ENCODE results near the gene NKIRAS2. TPM values are rescaled to one million over a fixed set of nuclear protein-coding genes. Genes with fewer than 3 reads are reported as not detected.

The NKIRAS2 gene
- total and polyA plus RNA-seq, 7 experiments from 2014 or later: 14.3 to 30.5 (median 22.0) TPM

- H3K36me3 Mint-ChIP-seq: peaks cover 9 to 50% (median 24%) of the 10 kb centered on the region in 5 donors
- peaks cover 25 to 90% (median 25%) of the 10 kb centered on the region in 3 experiments for H3K36me3 ChIP-seq (ENCODE audit: control insufficient read depth in 2 of 3, insufficient read depth in 3 of 3, low read length in 3 of 3)
- peaks cover 0 to 1% (median 0%) of the 10 kb centered on the region in 11 donors for H3K9me3 Mint-ChIP-seq
- H3K27me3 ChIP-seq (ENCODE audit: control insufficient read depth in 2 of 2, insufficient read depth in 2 of 2, low read length in 2 of 2): no peaks in the 10 kb centered on the region
- ChIA-PET POLR2A (interaction anchor here (1.2 to 1.5 kb wide), 2 partner anchors 14 to 35 kb away, joined by 3 read pairs; partner anchors contain the start of gene DNAJC7), CTCF (no interaction called here)
- no peak for ATAC-seq
- H3K4me3 Mint-ChIP-seq: no peak overlapping the region
- H3K4me3 ChIP-seq (ENCODE audit: low read length): no peak overlapping the region
- H3K27me3 Mint-ChIP-seq: no peaks in the 10 kb centered on the region
- H3K27ac ChIP-seq (ENCODE audit: low read depth, low read length): no peak overlapping the region
- intact Hi-C loops (cut with micrococcal nuclease): no loop called here
- no peaks in the 10 kb centered on the region for H3K9me3 ChIP-seq (ENCODE audit: control insufficient read depth in 2 of 3, low read length in 3 of 3)
- no peaks in the 10 kb centered on the region for H3K4me1 ChIP-seq (ENCODE audit: control insufficient read depth in 2 of 2, insufficient read depth in 2 of 2, low read length in 2 of 2)
- peak overlapping the region in 2 of 9 donors; percentile 51 to 81 for H3K27ac Mint-ChIP-seq
- peaks cover 0 to 4% (median 0%) of the 10 kb centered on the region in 7 donors for H3K4me1 Mint-ChIP-seq
- DNase-seq: no peak
Measured at GRCh38 chr17:41982026-41982760, 37.7 kb upstream of the NKIRAS2 start.

DNA sequence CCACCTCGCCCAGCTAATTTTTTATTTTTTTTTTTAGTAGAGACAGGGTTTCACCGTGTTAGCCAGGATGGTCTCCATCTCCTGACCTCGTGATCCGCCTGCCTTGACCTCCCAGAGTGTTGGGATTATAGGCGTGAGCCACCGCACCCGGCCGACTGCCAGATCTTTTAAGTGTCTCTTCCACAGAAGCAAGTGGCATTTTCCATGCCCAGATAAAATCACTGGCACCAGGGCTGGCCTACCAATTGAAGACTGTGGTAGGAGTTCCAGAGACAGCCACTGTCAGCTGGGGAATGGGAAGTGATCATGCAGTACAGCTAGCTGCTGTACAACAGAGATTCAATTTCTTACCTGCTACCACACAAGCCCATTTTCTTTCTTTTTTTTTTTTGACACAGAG, 35.4 kb upstream of the NKIRAS2 start:
- H3K4me1 ChIP-seq (ENCODE audit: control insufficient read depth in 2 of 2, insufficient read depth in 2 of 2, low read length in 2 of 2): no peaks in the 10 kb centered on the region
- H3K36me3 ChIP-seq (ENCODE audit: control insufficient read depth in 2 of 3, insufficient read depth in 3 of 3, low read length in 3 of 3): peaks cover 23 to 95% (median 40%) of the 10 kb centered on the region in 3 experiments
- peaks cover 0 to 4% (median 0%) of the 10 kb centered on the region in 7 donors for H3K4me1 Mint-ChIP-seq
- H3K27me3 ChIP-seq (ENCODE audit: control insufficient read depth in 2 of 2, insufficient read depth in 2 of 2, low read length in 2 of 2): no peaks in the 10 kb centered on the region
- H3K27me3 Mint-ChIP-seq: no peaks in the 10 kb centered on the region
- peaks cover 9 to 54% (median 33%) of the 10 kb centered on the region in 5 donors for H3K36me3 Mint-ChIP-seq
- no peaks in the 10 kb centered on the region for H3K9me3 Mint-ChIP-seq
- H3K4me3 ChIP-seq (ENCODE audit: low read length): no peak overlapping the region
- H3K27ac ChIP-seq (ENCODE audit: low read depth, low read length): no peak overlapping the region
- DNase-seq: no peak
- H3K27ac Mint-ChIP-seq: no peak overlapping the region
- H3K9me3 ChIP-seq (ENCODE audit: control insufficient read depth in 2 of 3, low read length in 3 of 3): no peaks in the 10 kb centered on the region
- POLR2A ChIA-PET: no interaction called here
- no peak overlapping the region for H3K4me3 Mint-ChIP-seq
- intact Hi-C loops (cut with micrococcal nuclease): no loop called here
- ATAC-seq: no peak
- CTCF ChIA-PET: interaction anchor here (0.6 to 0.9 kb wide), 2 partner anchors 9 to 18 kb away, joined by 3 read pairs; partner anchors contain the start of gene CNP

DNA sequence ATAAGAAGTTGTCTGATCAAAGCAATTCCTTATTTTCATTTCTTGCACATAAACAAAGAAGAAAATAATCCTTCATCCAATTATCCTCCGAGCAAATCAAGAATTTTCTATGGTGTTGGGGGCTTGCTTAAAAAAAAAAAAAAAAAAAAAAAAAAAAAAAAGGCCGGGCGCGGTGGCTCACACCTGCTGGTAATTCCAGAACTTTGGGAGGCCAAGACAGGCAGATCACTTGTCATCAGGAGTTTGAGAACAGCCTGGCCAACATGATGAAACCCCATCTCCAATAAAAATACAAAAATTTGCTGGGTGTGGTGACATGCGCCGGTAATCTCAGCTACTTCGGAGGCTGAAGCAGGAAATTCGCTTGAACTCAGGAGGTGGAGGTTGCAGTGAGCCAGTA, 34.0 kb upstream of the NKIRAS2 start:
- no peaks in the 10 kb centered on the region for H3K4me1 ChIP-seq (ENCODE audit: control insufficient read depth in 2 of 2, insufficient read depth in 2 of 2, low read length in 2 of 2)
- no peaks in the 10 kb centered on the region for H3K9me3 Mint-ChIP-seq
- no peak overlapping the region for H3K27ac ChIP-seq (ENCODE audit: low read depth, low read length)
- ATAC-seq: no peak
- H3K27ac Mint-ChIP-seq: peak overlapping the region in 2 of 9 donors; percentile 7 to 22
- intact Hi-C loops (cut with micrococcal nuclease): no loop called here
- CTCF ChIA-PET: interaction anchor here (1.0 to 1.6 kb wide), 2 partner anchors 20 to 23 kb away, joined by 3 read pairs; no protein-coding TSS in a partner anchor
- no peaks in the 10 kb centered on the region for H3K9me3 ChIP-seq (ENCODE audit: control insufficient read depth in 2 of 3, low read length in 3 of 3)
- POLR2A ChIA-PET: interaction anchor here (0.5 kb wide), 1 partner anchor 29 kb away, joined by 4 read pairs; no protein-coding TSS in a partner anchor
- no peaks in the 10 kb centered on the region for H3K27me3 ChIP-seq (ENCODE audit: control insufficient read depth in 2 of 2, insufficient read depth in 2 of 2, low read length in 2 of 2)
- no peak for DNase-seq
- H3K4me3 ChIP-seq (ENCODE audit: low read length): no peak overlapping the region
- H3K36me3 Mint-ChIP-seq: peaks cover 9 to 55% (median 26%) of the 10 kb centered on the region in 5 donors
- no peak overlapping the region for H3K4me3 Mint-ChIP-seq
- H3K27me3 Mint-ChIP-seq: no peaks in the 10 kb centered on the region
- peaks cover 27 to 98% (median 43%) of the 10 kb centered on the region in 3 experiments for H3K36me3 ChIP-seq (ENCODE audit: control insufficient read depth in 2 of 3, insufficient read depth in 3 of 3, low read length in 3 of 3)
- peaks cover 0 to 4% (median 0%) of the 10 kb centered on the region in 7 donors for H3K4me1 Mint-ChIP-seq

- H3K27ac Mint-ChIP-seq: peak overlapping the region in 3 of 9 donors; percentile 19 to 26 (median 22)
- intact Hi-C loops (cut with micrococcal nuclease): no loop called here
- CTCF ChIA-PET: interaction anchor here (0.6 to 1.6 kb wide), 2 partner anchors 10 to 21 kb away, joined by 3 to 4 read pairs; no protein-coding TSS in a partner anchor
Measured at GRCh38 chr17:41986634-41987033, 33.3 kb upstream of the NKIRAS2 start.

GRCh38 chr17:41987642-41988041, 32.2 kb upstream of the NKIRAS2 start:
- CTCF ChIA-PET: no interaction called here
- Histone ChIP-seq H3K36me3 (ENCODE audit: control insufficient read depth in 2 of 3, insufficient read depth in 3 of 3, low read length in 3 of 3) (peaks cover 26 to 95% (median 35%) of the 10 kb centered on the region in 3 experiments), H3K27me3 (ENCODE audit: control insufficient read depth in 2 of 2, insufficient read depth in 2 of 2, low read length in 2 of 2) (no peaks in the 10 kb centered on the region), H3K9me3 (ENCODE audit: control insufficient read depth in 2 of 3, low read length in 3 of 3) (no peaks in the 10 kb centered on the region), H3K27ac (ENCODE audit: low read depth, low read length) (no peak overlapping the region), H3K4me1 (ENCODE audit: control insufficient read depth in 2 of 2, insufficient read depth in 2 of 2, low read length in 2 of 2) (no peaks in the 10 kb centered on the region), H3K4me3 (ENCODE audit: low read length) (no peak overlapping the region)
- POLR2A ChIA-PET: no interaction called here
- intact Hi-C loops (cut with micrococcal nuclease): no loop called here
- ATAC-seq: no peak
- H3K4me1 Mint-ChIP-seq: peaks cover 0 to 7% (median 0%) of the 10 kb centered on the region in 7 donors
- peaks cover 7 to 55% (median 18%) of the 10 kb centered on the region in 5 donors for H3K36me3 Mint-ChIP-seq
- no peak for DNase-seq
- H3K27me3 Mint-ChIP-seq: no peaks in the 10 kb centered on the region
- H3K9me3 Mint-ChIP-seq: no peaks in the 10 kb centered on the region
- H3K27ac Mint-ChIP-seq: peak overlapping the region in 1 of 9 donors; percentile 26
- H3K4me3 Mint-ChIP-seq: no peak overlapping the region

More at GRCh38 chr17:41986634-41987033, 33.3 kb upstream of the NKIRAS2 start:
- no peaks in the 10 kb centered on the region for H3K4me1 ChIP-seq (ENCODE audit: control insufficient read depth in 2 of 2, insufficient read depth in 2 of 2, low read length in 2 of 2)
- H3K36me3 ChIP-seq (ENCODE audit: control insufficient read depth in 2 of 3, insufficient read depth in 3 of 3, low read length in 3 of 3): peaks cover 34 to 95% (median 43%) of the 10 kb centered on the region in 3 experiments
- Mint-ChIP-seq H3K9me3 (no peaks in the 10 kb centered on the region), H3K4me1 (peaks cover 0 to 7% (median 0%) of the 10 kb centered on the region in 7 donors), H3K36me3 (peaks cover 10 to 59% (median 25%) of the 10 kb centered on the region in 5 donors), H3K4me3 (no peak overlapping the region), H3K27me3 (no peaks in the 10 kb centered on the region)
- ATAC-seq: no peak
- POLR2A ChIA-PET: no interaction called here
- no peaks in the 10 kb centered on the region for H3K27me3 ChIP-seq (ENCODE audit: control insufficient read depth in 2 of 2, insufficient read depth in 2 of 2, low read length in 2 of 2)
- H3K27ac ChIP-seq (ENCODE audit: low read depth, low read length): no peak overlapping the region
- DNase-seq: no peak
- no peak overlapping the region for H3K4me3 ChIP-seq (ENCODE audit: low read length)
- no peaks in the 10 kb centered on the region for H3K9me3 ChIP-seq (ENCODE audit: control insufficient read depth in 2 of 3, low read length in 3 of 3)

- Mint-ChIP-seq H3K9me3 (no peaks in the 10 kb centered on the region), H3K4me1 (peaks cover 0 to 7% (median 0%) of the 10 kb centered on the region in 7 donors), H3K36me3 (peaks cover 6 to 55% (median 19%) of the 10 kb centered on the region in 5 donors), H3K4me3 (no peak overlapping the region), H3K27ac (peak overlapping the region in 4 of 9 donors; percentile 14 to 76 (median 23)), H3K27me3 (no peaks in the 10 kb centered on the region)
- ATAC-seq (no peak), DNase-seq (no peak)
- Histone ChIP-seq H3K27me3 (ENCODE audit: control insufficient read depth in 2 of 2, insufficient read depth in 2 of 2, low read length in 2 of 2) (no peaks in the 10 kb centered on the region), H3K36me3 (ENCODE audit: control insufficient read depth in 2 of 3, insufficient read depth in 3 of 3, low read length in 3 of 3) (peaks cover 26 to 96% (median 28%) of the 10 kb centered on the region in 3 experiments), H3K4me1 (ENCODE audit: control insufficient read depth in 2 of 2, insufficient read depth in 2 of 2, low read length in 2 of 2) (no peaks in the 10 kb centered on the region), H3K4me3 (ENCODE audit: low read length) (no peak overlapping the region), H3K27ac (ENCODE audit: low read depth, low read length) (no peak overlapping the region), H3K9me3 (ENCODE audit: control insufficient read depth in 2 of 3, low read length in 3 of 3) (no peaks in the 10 kb centered on the region)
- ChIA-PET CTCF (no interaction called here), POLR2A (interaction anchor here (0.5 to 0.7 kb wide), 2 partner anchors 8 to 25 kb away, joined by 3 to 5 read pairs; no protein-coding TSS in a partner anchor)
- intact Hi-C loops (cut with micrococcal nuclease): no loop called here
Measured at GRCh38 chr17:41988418-41988817, 31.5 kb upstream of the NKIRAS2 start.
